ENCODE data around the gene UBE2H.

The UBE2H gene

DNA sequence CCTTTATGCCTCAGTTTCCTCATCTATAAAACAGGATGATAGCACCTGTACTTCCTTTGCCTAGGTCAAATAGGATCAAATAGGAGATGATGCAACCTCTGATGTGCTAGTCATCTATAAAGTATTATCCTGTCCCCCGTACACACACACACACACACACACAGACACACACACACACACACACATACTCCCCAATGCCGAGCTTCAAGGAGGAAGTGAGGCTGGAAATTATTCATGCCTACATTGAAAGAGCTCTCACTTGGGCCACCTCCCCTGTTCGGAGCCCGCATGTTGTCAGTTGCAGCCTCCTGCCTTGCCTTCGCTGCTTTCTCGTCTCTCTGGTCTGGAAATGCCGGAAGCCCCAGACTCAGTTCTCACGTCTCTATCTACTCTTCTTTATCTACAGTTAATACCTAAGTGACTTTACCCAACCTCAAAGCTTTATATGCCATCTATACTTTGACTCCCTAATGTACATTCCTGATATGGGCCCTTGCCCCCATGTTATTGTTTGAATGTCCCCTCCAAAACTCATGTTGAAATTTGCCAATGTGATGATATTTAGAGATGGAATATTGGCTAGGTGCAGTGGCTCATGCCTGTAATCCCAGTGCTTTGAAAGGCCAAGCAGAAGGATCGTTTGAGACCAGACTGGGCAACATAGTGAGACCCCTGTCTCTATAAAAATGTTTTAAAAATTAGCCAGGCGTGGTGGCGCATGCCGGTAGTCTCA is 6.9 kb upstream of the UBE2H start:
- Histone ChIP-seq H3K4me1 (ENCODE audit: insufficient read depth, low read length) (peaks cover 5% of the 10 kb centered on the region), H3K36me3 (ENCODE audit: insufficient read depth, low read length) (no peaks in the 10 kb centered on the region), H3K4me3 (ENCODE audit: low read length) (no peak overlapping the region), H3K27me3 (ENCODE audit: insufficient read depth, low read length) (no peaks in the 10 kb centered on the region), H2AFZ (ENCODE audit: low read depth, low read length) (no peak overlapping the region), H3K9me3 (ENCODE audit: low read length) (no peaks in the 10 kb centered on the region)

DNA sequence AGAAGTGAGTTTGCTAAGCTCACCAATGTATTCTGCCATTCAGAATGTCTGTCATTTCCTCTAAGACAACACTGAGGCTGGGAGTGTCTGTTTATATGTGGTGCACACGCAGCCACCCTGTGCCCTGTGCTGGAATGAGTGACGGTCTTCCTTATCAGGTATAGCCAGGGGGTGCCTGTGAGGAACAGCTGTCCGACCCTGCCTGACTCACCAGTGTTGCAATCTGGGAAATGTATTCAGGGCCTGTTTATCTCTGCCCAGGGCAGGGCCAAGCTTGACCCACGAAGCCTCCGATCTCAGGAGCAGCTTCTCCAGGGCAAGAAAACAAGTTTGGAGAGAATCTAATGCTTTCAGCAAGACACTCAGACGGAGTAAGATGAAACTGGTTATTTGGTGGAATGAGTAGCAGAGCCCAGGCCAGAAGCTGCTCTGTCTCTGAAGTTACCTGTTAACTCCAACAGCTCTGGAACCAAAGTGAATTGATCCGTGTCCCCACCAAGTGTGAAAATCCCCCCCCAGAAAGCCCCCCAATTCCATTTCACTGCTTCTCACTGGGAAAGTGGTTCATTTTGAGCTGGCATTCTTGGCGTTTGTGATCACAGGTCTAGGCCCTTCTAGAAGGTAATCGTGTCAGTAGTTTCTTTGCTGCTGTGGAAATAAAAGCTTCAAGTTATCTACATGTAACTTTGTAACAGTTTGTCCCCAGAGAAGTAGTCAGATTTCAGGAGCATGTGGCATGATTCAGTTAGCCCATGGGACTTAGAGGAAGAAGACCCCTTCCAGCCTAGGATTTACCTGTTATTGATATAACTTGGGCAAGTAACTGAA is 6.1 kb upstream of the UBE2H start:
- Histone ChIP-seq H2AFZ (ENCODE audit: low read depth, low read length) (no peak overlapping the region), H3K4me1 (ENCODE audit: insufficient read depth, low read length) (peaks cover 5% of the 10 kb centered on the region), H3K4me3 (ENCODE audit: low read length) (no peak overlapping the region)

DNA sequence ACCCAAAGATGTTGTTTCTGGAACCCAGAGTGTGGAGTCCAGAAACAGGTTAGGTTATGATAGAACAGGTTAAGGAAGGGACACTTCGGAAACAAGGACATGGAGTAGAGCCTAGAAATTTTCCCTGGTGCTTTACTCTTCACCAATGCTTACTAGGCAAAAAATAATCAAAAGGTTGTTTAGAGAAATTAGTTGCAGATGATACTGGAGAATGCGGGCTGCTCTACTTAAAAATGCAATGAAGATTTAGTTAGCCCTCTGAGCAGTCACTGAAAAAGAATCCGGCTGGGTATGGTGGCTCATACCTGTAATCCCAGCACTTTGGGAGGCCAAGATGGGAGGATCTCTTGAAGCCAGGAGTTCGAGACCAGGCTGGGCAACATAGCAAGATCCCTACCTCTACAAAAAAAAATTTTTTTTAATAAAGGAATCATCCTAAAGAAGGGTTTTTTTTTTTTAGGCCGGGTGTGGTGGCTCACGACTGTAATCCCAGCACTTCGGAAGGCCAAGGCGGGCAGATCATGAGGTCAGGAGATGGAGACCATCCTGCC is 3.3 kb upstream of the UBE2H start:
- Histone ChIP-seq H3K36me3 (ENCODE audit: insufficient read depth, low read length) (no peaks in the 10 kb centered on the region), H3K9me3 (ENCODE audit: low read length) (no peaks in the 10 kb centered on the region), H3K4me3 (ENCODE audit: low read length) (no peak overlapping the region), H2AFZ (ENCODE audit: low read depth, low read length) (no peak overlapping the region), H3K4me1 (ENCODE audit: insufficient read depth, low read length) (peaks cover 5% of the 10 kb centered on the region), H3K27me3 (ENCODE audit: insufficient read depth, low read length) (no peaks in the 10 kb centered on the region)

More for the DNA sequence above, 6.1 kb upstream of the UBE2H start:
- no peaks in the 10 kb centered on the region for H3K36me3 ChIP-seq (ENCODE audit: insufficient read depth, low read length)
- no peaks in the 10 kb centered on the region for H3K9me3 ChIP-seq (ENCODE audit: low read length)
- H3K27me3 ChIP-seq (ENCODE audit: insufficient read depth, low read length): no peaks in the 10 kb centered on the region

DNA sequence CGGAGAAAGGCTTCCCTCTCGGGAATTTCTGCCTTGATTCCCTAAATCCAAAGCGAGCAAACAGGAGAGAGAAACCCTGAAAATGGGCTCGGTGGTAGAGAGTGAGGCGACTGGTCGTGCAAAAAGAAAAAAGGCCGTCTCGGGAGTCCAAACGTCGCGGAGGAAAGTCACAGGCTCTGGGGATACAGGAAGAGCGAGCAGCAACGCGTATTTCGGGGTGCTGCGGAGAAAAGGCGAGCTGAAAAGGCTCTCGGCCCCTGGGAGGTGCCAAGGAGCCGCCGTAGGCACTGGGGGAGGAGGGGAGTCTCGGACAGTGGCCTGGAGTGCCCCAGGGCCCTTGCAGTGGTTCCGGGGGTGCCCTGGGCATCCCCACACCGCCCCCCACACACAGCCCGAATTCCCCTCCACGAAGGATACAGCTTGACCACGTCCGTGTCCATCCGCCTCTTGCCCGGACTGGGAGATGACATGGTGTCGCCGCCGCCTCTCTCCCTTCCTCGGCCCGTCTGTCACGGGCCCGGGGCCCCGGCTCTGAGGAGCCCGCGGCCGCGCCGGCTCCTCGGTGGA is 591 bp downstream of the UBE2H start:
- H3K27me3 ChIP-seq (ENCODE audit: insufficient read depth, low read length): no peaks in the 10 kb centered on the region
- peaks cover 2% of the 10 kb centered on the region for H3K36me3 ChIP-seq (ENCODE audit: insufficient read depth, low read length)
- peaks cover 16% of the 10 kb centered on the region for H3K4me1 ChIP-seq (ENCODE audit: insufficient read depth, low read length)
- H3K4me3 ChIP-seq (ENCODE audit: low read length): peak overlapping the region; percentile 77
- H2AFZ ChIP-seq (ENCODE audit: low read depth, low read length): no peak overlapping the region
- H3K9me3 ChIP-seq (ENCODE audit: low read length): no peaks in the 10 kb centered on the region

DNA sequence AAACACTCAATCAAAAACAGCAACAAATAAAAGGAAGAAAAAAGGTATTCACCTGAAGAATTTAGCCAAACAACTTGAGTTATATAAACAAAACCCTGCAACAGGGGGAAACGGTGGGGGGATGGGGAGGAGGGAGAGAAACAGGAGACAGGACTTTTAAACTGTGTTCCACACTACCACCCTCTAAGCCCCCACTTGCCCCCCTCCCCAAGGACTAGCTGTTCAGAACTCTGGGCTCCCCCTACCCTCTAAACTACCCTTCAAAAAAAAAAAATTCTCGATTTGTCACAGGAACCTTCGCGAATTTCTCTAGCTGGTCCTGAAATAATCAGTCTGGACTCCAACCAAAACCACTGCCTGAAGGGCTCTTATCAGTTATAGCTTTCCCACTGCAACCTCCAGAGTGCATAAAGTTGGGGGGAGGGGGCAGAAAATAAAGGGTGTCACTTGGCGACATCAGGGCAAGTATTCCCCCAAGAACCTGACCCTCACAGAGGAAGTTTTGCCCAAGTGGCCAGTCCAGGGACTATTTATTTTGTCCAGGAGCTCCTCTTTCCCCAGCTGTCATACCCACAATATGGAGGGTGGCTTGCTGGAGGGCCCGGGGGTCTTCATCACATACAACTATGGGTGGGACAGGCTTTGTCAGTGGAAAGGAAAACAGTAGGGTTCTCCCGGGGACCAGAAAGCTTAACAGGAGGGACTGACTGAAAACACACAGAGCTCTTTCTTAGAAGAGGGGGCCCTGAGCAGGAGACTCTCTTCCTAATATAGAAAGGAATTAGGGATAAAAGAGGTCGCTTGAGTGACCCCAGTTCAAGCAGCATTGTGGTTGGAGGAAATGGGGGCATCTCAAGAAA is 1.3 kb downstream of the UBE2H start:
- no peak overlapping the region for H2AFZ ChIP-seq (ENCODE audit: low read depth, low read length)

DNA sequence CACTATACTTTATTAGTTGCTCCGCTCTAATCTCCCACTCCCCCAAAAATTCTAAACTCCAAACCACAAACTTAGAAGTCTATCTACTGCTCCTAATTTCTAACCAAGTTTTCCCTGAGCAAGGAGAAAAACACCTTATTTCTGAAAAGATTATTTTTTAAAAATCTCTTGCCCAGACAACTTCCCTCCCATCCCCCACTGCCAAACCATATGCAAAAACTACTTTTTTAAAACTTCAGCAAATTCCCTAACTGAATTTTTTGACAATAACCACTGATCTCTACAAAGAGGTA is 1.9 kb downstream of the UBE2H start:
- no peaks in the 10 kb centered on the region for H3K9me3 ChIP-seq (ENCODE audit: low read length)
- peaks cover 16% of the 10 kb centered on the region for H3K4me1 ChIP-seq (ENCODE audit: insufficient read depth, low read length)

More for the DNA sequence above, 1.3 kb downstream of the UBE2H start:
- peaks cover 2% of the 10 kb centered on the region for H3K36me3 ChIP-seq (ENCODE audit: insufficient read depth, low read length)
- H3K27me3 ChIP-seq (ENCODE audit: insufficient read depth, low read length): no peaks in the 10 kb centered on the region
- H3K4me1 ChIP-seq (ENCODE audit: insufficient read depth, low read length): peaks cover 16% of the 10 kb centered on the region
- H3K4me3 ChIP-seq (ENCODE audit: low read length): peak overlapping the region; percentile 77
- no peaks in the 10 kb centered on the region for H3K9me3 ChIP-seq (ENCODE audit: low read length)

DNA sequence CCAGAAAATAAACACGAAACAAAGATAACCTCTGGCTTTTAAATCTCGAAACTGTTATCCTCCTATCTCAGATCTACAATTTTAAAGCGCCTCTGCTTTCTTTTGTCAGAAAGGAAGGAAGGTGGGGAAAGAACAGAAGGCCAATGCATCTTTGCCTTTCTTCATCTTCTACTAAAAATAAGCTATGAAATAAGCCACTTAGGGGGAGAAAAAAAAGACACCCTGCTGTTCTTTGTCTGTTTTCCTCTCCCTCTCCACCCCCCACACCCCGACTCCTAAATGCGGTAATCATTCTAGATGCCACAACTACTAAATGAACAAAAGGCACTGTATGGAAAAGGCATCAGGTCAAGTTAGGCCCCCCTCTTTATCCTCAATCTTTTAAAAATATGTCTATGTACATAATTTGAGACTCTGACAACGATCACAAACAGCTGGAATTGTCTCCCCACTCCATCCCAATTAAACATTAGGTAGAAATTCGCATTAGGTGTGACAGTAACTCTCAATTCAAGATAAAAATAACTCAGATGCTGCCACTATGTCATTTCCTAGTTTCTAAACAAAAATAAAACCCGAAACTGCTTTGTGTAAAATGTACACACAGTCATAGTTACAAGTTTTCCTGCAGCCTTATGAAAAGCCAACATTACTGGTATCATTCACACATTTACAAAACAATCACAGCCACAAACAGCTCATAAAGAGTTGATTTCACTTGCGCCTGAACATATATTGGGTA is 2.4 kb downstream of the UBE2H start:
- Histone ChIP-seq H3K4me1 (ENCODE audit: insufficient read depth, low read length) (peaks cover 16% of the 10 kb centered on the region), H3K9me3 (ENCODE audit: low read length) (no peaks in the 10 kb centered on the region), H3K27me3 (ENCODE audit: insufficient read depth, low read length) (no peaks in the 10 kb centered on the region), H3K36me3 (ENCODE audit: insufficient read depth, low read length) (peaks cover 2% of the 10 kb centered on the region), H3K4me3 (ENCODE audit: low read length) (peak overlapping the region; percentile 77), H2AFZ (ENCODE audit: low read depth, low read length) (peak overlapping the region; percentile 66)

More for the DNA sequence above, 1.9 kb downstream of the UBE2H start:
- peak overlapping the region; percentile 77 for H3K4me3 ChIP-seq (ENCODE audit: low read length)
- no peaks in the 10 kb centered on the region for H3K27me3 ChIP-seq (ENCODE audit: insufficient read depth, low read length)
- no peak overlapping the region for H2AFZ ChIP-seq (ENCODE audit: low read depth, low read length)
- H3K36me3 ChIP-seq (ENCODE audit: insufficient read depth, low read length): peaks cover 2% of the 10 kb centered on the region

DNA sequence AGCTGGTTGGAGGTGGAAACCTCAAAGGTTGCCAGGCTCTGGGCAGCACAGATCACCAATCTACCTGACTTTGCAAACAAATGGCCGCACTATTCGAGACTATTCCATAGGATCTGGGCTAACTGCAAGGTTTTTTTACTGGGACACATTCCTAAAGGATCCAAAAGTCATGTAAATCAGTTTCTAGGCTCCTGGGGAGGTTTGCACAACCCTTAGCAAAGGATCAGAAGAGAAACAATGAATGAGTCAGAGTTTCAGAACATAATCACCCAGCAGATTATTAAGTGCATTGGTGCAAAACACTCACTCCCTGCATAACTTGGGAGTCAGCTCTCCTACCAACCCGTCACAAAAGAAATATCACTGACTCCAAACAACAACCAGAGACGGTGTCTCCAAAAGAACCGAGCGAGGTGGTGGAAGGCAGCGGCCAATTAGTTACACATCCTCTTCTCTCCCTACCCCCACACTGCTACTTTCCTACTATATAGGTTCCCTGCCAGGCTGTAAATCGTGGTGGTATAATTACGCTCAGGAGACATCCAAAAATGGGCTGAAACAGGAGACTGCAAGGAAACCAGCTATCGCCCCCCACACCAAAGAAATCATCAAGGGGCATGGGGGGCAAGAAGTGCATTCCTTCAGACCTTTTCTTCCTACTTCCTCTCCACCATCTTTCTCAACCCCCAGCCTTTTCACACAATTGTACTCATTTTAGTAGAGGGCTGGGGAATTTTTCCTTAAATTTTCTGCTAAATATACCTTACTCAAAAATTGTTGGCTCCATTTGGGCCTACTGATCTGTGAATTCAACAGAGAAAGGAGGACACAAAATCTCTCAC is 3.2 kb downstream of the UBE2H start:
- Histone ChIP-seq H3K9me3 (ENCODE audit: low read length) (peaks cover 3% of the 10 kb centered on the region), H2AFZ (ENCODE audit: low read depth, low read length) (no peak overlapping the region), H3K36me3 (ENCODE audit: insufficient read depth, low read length) (peaks cover 2% of the 10 kb centered on the region), H3K4me1 (ENCODE audit: insufficient read depth, low read length) (peaks cover 16% of the 10 kb centered on the region), H3K4me3 (ENCODE audit: low read length) (peak overlapping the region; percentile 77), H3K27me3 (ENCODE audit: insufficient read depth, low read length) (no peaks in the 10 kb centered on the region)

DNA sequence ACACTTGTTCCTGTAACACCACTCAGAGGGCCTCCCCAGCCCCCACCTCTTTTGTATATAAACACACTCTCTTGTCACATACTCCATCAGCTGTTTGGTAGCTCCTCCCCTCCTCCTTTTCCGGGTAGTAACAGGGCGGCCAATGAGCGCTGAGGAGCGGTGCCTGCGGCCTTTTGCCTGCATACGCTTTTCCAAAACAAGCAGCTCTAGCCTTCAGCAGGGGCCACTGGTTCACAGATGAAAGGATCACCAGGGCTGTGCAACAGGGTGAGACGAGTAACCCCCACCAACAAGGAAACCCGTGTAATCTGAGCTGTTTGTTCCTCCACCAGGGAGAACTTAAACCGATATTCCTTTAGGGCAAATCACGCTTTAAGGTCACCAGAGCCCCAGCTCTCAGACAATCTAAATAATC is 3.9 kb downstream of the UBE2H start:
- H3K36me3 ChIP-seq (ENCODE audit: insufficient read depth, low read length): peaks cover 2% of the 10 kb centered on the region
- peak overlapping the region; percentile 77 for H3K4me3 ChIP-seq (ENCODE audit: low read length)
- H3K9me3 ChIP-seq (ENCODE audit: low read length): peaks cover 3% of the 10 kb centered on the region
- H3K4me1 ChIP-seq (ENCODE audit: insufficient read depth, low read length): peaks cover 16% of the 10 kb centered on the region
- no peak overlapping the region for H2AFZ ChIP-seq (ENCODE audit: low read depth, low read length)
- H3K27me3 ChIP-seq (ENCODE audit: insufficient read depth, low read length): no peaks in the 10 kb centered on the region

DNA sequence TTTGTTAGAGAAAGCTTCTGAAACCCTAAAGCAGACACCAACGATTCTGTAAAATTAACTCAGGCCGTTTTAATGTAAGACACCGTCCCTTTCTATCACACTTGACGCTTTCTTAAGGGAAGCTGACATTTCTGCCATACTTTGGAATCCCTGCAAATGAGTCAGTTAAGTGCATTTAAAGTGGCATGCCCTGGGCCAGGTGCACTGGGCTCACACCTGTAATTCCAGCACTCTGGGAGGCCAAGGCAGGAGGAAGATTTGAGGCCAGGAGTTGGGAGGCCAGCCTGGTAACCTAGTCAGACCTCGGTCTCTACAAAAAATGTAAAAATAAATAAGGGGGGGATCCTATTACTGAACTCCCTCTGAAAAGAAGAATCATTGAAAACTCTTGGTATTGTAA is 4.4 kb downstream of the UBE2H start:
- Histone ChIP-seq H2AFZ (ENCODE audit: low read depth, low read length) (no peak overlapping the region), H3K36me3 (ENCODE audit: insufficient read depth, low read length) (peaks cover 4% of the 10 kb centered on the region), H3K4me1 (ENCODE audit: insufficient read depth, low read length) (peaks cover 16% of the 10 kb centered on the region), H3K27me3 (ENCODE audit: insufficient read depth, low read length) (no peaks in the 10 kb centered on the region), H3K4me3 (ENCODE audit: low read length) (peak overlapping the region; percentile 77), H3K9me3 (ENCODE audit: low read length) (peaks cover 4% of the 10 kb centered on the region)

DNA sequence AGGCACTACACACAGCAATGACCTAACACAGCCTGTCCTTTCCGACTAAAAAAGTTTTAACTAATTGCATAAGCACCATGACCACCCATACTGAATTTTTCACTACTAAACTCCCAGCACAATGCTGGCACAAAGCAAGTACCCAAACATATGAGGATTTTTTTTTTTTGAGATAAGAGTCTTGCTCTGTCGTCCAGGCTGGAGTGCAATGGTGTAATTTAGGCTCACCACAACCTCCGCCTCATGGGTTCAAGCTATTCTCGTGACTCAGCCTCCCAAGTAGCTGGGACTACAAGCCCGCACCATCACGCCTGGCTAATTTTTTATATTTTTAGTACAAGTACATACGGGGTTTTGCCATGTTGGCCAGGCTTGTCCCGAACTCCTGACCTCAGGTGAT is 5.1 kb downstream of the UBE2H start:
- Histone ChIP-seq H3K9me3 (ENCODE audit: low read length) (peaks cover 4% of the 10 kb centered on the region), H3K36me3 (ENCODE audit: insufficient read depth, low read length) (peaks cover 4% of the 10 kb centered on the region), H3K4me1 (ENCODE audit: insufficient read depth, low read length) (peaks cover 16% of the 10 kb centered on the region), H2AFZ (ENCODE audit: low read depth, low read length) (no peak overlapping the region), H3K27me3 (ENCODE audit: insufficient read depth, low read length) (no peaks in the 10 kb centered on the region), H3K4me3 (ENCODE audit: low read length) (no peak overlapping the region)

Data from neuron (in vitro differentiated cells).